Midbrain (tissue), 1 donor: ENCODE data around the gene PLD3.
A peak's percentile ranks its signal among the peaks of the same experiment; 100 is the strongest.
"Not testable (repeated sequence)": the region's sequence is repeated elsewhere in the genome, so short reads cannot be mapped to it uniquely, and the experiment has no call there.

Experiments used
- DNase-seq: peaks from one replicate; lab custom pipeline; 2025; lab: John Stamatoyannopoulos, UW

Gene PLD3

GRCh38 chr19:40363069-40363468, 14.6 kb downstream of the PLD3 start:
- no peak for DNase-seq

- DNase-seq, result no peak
These were observed 16.5 kb downstream of the PLD3 start for GRCh38 chr19:40365010-40365409.

- DNase-seq, result peak; percentile 43
These were observed 17.3 kb downstream of the PLD3 start for GRCh38 chr19:40365613-40366401.

GRCh38 chr19:40366697-40367561, 18.4 kb downstream of the PLD3 start:
- no peak for DNase-seq

GRCh38 chr19:40367577-40368434, 19.3 kb downstream of the PLD3 start:
- no peak for DNase-seq

GRCh38 chr19:40369797-40370196, 21.3 kb downstream of the PLD3 start:
- no peak for DNase-seq

- DNase-seq, result not testable (repeated sequence)
These were observed 21.8 kb downstream of the PLD3 start for GRCh38 chr19:40370253-40370652.

GRCh38 chr19:40370997-40371801, 22.7 kb downstream of the PLD3 start:
- no peak for DNase-seq

GRCh38 chr19:40371802-40372122, 23.3 kb downstream of the PLD3 start:
- DNase-seq, result no peak

GRCh38 chr19:40374084-40374483, 25.6 kb downstream of the PLD3 start:
- DNase-seq, result no peak

GRCh38 chr19:40376286-40376862, 27.9 kb downstream of the PLD3 start:
- no peak for DNase-seq

GRCh38 chr19:40377876-40378385, 29.4 kb downstream of the PLD3 start:
- DNase-seq, result no peak

- no peak for DNase-seq
These were observed 30.0 kb downstream of the PLD3 start for GRCh38 chr19:40378509-40378908.

GRCh38 chr19:40379446-40380198, 31.1 kb downstream of the PLD3 start:
- DNase-seq, result no peak

GRCh38 chr19:40380199-40381037, 31.9 kb downstream of the PLD3 start:
- DNase-seq, result no peak

GRCh38 chr19:40381321-40381720, 32.8 kb downstream of the PLD3 start:
- DNase-seq, result no peak

GRCh38 chr19:40383668-40384248, 35.3 kb downstream of the PLD3 start:
- no peak for DNase-seq

- DNase-seq, result no peak
These were observed 38.7 kb downstream of the PLD3 start for GRCh38 chr19:40387155-40387554.

GRCh38 chr19:40388481-40388880, 40.0 kb downstream of the PLD3 start:
- no peak for DNase-seq
